ENCODE measurements around the gene ZBTB25.

ZBTB25 gene

DNA sequence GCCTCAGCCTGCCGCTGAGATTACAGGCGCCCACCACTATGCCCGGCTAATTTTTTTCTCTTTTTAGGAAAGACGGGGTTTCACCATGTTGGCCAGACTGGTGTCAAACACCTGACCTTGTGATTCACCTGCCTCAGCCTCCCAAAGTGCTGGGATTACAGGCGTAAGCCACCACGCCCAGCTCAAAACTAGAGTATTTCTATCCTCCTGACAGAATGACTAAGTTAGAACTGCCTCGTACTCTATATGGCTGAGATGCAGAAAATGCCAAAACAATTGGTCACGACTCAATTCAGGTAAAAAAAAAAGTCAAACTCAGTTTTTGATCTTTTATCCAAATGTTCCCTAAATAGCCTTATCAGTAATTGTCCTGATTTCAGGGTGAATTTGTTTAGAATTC lies 27.2 kb downstream of the ZBTB25 start:
- no peak for DNase-seq (ENCODE audit: low spot score)

DNA sequence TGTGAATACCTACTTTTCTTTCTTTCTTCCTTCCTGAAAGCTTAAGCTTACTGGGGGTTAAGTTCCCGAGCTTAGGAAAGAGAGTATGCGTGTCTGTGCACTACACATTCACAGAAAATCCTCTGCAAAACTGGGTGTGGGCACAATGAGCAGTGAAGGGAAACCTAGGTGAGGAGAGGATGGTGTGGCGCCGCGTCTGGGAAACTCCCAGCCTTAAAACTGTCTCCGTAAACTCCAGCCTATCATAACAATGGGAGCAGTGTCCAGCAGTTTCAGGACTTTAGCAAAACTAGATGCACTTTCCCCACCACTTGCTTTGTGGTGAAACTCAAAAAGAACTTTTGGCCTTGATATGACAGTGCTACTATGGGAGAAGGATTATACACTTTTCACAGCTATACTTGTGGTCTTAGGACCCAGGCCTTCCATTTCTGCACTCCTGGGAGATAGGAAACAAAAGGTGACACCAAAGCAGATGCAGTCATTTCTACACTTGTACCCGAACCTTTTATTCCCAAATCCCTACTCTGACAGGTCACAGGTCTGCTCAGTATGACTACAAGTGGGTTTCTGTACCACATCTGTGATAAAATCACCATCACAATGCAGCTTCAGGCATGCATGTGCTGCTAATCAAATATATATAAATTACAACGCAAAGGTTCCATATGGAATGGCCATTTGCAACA lies 27.9 kb downstream of the ZBTB25 start:
- DNase-seq (ENCODE audit: low spot score): no peak

DNA sequence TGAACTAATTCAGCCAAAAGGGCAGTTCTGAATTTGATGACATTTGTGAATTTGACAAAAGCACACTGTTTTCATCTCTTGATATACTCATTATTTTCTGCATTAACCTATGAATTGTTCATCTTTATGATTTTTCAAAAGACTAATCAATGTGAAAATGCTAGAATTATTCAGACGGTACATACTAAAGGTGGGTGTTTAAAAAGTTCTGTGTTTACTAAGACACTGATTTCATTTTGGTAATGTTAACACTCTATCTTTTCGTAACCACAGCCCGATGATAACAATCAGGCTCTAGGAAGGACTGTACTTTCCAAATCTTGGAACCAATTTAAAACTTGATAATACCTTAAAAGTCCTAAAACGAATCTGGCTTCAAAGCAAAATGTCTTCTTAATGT lies 28.9 kb downstream of the ZBTB25 start:
- DNase-seq (ENCODE audit: low spot score): no peak

DNA sequence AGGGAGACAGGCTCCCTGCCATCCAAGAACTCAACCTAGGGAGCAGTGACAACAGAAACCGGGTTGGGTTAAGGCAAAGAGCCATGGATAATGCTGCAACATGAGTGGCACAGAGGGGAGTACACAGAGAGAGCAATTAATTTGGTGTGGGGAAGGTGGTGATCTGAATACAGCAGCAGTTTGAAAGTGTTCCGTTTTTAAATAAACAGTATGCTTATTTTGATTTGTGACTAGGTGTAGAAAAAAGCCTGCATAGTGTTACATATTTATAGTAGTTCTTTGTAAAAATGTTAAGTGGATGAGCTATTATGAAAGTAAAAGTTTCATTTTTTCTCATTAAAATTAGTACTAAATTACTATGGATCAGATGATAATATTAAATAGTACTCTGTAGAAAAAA lies 29.6 kb downstream of the ZBTB25 start:
- DNase-seq (ENCODE audit: low spot score): no peak

DNA sequence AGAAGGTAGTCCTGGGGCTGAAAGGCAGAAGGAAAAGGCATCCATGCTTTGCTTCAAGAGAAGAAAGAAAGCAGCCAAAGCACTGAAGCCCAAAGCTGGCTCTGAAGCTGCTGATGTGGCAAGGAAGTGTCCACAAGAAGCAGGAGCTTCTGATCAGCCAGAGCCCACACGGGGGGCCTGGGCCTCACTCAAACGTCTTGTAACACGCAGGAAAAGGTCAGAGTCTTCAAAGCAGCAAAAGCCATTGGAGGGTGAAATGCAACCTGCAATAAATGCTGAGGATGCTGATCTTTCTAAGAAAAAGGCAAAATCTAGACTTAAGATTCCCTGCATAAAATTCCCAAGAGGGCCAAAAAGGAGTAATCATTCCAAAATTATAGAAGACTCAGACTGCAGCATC lies 35.2 kb downstream of the ZBTB25 start:
- no peak for DNase-seq (ENCODE audit: low spot score)

DNA sequence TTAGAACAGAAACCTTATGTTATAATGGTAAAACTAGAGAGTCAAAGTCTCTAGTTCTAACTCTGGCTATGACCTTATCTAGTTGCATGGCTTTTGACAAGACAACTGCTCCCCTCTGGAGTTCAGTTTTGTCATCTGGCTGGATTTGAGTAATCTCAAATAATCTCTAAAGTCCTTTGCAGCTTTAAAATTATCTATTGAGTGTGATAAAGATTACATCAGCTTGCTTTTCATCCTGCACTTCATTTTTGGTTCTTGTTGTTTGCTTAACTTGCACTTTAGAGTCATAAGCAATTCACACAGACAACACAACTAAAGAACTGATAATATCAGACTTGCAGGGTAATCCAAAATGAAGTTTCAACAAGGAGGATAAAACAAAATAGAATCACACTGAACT lies 36.1 kb downstream of the ZBTB25 start:
- DNase-seq (ENCODE audit: low spot score): no peak

DNA sequence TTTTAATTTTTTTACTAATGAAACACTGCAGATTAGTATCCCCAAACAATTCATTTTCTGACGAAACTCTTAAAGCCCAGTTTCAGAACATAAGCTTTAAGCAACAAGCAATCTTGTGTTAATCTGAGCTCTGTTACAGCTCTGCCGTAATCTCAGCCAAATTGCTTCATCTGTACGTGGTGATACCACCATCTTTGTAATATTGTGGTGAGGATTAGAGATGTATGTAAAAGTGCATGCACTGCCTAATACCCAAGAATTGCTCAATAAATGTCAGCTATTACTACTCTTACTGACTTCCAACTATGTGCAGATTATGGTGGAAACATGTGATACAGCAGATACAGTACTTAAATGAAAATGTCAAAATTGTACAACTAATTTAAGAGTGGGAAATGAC lies 36.5 kb downstream of the ZBTB25 start:
- no peak for DNase-seq (ENCODE audit: low spot score)

DNA sequence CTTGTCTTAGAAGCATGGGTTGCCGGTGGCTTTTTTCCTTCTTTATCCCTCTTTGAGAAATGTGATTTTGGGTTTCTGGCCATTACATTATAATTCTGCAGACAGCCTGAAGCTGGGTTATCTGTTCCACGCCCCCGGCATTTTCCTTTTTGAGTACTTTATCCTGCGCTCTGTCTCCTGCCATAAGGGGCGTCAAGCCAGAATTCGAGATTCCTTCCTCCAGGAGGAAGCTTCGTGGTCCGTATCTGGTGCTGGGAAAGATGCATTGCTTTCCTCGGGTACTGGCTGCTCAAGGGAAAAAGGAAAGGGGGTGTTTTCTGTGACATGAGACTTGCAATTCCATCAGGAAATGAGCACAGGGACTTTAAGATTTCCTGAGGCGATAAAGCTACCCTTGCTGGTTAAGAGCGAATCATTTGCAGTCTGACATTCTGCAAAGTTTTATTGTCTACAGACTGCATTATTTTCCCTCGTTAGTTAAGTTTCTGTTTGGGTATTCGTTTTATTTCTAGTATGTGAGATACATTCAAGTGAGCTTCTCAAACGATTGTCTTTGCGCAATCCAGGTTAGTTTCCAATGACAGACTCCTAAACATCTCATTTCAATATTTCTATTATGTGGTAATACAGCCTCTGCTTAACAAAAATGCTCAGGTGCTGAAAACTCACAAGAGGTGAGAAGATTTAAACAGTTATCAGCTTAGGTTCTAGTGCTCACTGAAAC lies 37.6 kb downstream of the ZBTB25 start:
- no peak for DNase-seq (ENCODE audit: low spot score)

DNA sequence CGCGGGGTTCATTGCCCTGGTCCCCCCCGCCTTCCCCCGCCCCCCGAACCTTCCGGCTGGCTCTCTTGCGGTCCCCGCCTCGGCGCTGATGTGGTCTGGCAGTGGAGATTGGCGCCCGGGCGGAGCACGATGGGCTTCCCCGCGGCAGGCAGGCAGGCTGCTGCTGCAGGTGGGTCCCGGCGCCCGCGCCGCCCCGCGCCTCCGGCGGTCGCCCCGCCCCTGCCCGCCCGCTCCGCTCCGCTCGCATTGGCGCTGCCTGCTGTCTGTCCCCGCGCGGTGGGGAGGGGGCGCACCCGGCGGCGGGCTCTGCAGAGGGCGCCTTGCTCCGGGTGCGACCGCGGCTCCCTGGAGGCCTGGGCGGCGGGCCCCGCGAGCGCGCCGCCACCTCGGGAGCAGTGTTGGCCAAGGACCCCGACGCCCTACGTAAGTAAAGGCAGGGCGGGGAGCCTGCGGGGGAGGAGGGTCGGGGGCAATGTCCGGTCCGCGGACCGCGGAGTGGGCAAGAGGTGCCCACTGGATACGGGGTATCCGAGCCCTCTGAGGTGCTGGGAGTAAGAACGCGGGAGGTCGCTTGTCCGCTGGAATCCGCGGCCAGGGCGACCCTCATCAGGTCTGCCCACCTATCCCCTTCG lies 38.3 kb downstream of the ZBTB25 start, which contains the start of gene AKAP5:
Gene AKAP5, plus strand, starts transcription at position 309 of the 632 bp plus-strand sequence. CDS start 2,896 bp downstream, outside the sequence.
- peak; percentile 53 for DNase-seq (ENCODE audit: low spot score)

DNA sequence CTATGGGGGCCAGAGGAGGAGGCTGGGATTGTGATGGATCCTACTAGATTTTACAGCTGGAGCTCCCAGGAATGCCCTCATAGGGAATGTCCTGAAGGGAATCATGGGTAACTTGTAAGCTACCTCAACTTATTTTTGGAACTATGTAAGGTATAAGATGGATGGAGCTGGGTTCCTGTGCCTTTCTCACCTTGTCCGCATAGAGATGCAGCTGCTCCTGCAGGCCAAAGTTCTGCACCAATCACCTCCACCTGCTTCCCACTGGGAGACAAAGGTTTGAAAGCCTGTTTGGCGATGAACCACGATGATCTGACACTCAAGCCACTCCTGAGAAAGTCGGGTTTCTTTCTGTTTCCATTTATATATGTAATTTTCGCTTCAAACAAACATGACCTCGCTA lies 39.0 kb downstream of the ZBTB25 start:
- no peak for DNase-seq (ENCODE audit: low spot score)

DNA sequence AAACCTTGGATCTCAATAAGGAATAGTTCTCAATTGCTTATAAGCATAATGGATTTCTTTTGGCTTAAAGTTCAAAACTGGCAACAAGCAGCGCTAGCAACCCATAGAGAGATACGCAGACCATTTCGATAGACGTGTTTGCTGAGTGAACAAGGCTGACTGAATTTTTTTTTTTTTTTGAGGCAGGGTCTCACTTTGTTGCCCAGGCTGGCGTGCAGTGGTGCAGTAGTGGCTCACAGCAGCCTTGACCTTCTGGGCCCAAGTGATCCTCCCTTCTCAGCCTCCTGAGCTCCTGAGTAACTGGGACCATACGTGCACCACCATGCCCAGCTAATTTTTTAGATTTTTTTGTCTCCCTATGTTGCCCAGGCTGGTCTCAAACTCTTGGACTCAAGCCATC lies 39.8 kb downstream of the ZBTB25 start:
- no peak for DNase-seq (ENCODE audit: low spot score)

DNA sequence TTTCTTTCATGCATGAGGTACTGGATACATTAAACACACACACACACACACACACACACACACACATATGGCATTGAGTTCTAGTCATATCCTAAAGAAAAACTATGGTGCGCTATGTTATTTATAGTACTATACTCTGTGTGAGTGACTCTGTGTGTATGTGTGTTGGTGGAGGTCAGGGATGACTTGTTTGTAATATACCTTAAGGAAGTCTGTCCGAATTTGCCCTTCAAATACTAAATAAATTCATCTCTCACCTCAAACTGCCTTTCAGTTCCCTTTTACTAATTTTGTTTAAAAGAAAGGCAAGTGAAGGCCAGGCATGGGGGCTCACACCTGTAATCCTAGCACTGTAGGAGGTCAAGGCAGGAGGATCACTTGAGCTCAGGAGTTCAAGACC lies 40.4 kb downstream of the ZBTB25 start:
- DNase-seq (ENCODE audit: low spot score): no peak

DNA sequence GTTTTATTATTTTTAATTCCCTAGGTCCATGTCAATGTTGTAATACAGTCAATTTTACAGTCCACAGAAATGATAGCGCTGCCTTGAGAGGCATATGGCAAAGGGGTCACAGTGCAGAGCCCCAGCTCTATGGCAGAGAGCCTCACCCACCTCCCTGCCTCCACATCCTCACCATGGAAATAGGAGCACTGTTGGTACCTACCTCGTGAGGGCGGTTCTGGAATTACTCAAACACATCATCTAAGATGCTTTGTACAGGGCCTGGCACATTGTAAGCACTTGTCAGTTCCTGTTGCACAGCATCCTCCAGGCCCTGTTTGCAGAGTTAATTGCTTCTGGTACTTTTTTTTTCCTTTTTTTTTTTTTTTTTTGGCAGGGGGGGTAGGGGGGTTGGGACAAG lies 42.4 kb downstream of the ZBTB25 start:
- DNase-seq (ENCODE audit: low spot score): no peak

DNA sequence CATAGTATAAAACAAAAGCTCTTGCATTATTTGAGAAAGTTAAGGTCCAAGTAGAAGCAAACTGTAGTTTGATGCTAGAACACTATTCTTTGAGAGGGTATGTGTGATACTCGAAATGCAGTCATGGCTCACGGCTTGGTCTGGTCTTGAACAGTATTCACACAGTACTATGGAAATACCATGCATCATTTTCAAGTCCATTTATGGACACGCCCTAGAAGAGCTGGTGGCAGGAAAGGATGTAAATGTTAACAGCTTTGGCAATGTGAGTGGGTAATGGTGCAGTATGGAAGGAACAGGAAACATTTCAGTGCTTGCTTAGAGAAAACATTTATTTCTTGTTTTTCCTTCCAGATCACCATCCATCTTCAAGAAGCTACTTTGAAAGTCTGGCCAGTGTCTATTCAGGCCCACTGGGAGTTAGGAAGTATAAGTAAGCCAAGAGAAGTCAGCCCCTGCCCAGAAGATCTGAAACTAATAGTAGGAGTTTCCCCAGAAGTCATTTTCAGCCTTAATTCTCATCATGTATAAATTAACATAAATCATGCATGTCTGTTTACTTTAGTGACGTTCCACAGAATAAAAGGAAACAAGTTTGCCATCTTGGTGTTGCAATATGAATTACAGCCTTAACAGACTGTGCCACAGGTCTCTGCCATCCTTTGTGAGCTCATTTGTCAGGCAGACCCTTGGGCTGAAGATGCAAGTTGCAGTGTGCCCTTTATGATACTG lies 44.1 kb downstream of the ZBTB25 start:
- no peak for DNase-seq (ENCODE audit: low spot score)

DNA sequence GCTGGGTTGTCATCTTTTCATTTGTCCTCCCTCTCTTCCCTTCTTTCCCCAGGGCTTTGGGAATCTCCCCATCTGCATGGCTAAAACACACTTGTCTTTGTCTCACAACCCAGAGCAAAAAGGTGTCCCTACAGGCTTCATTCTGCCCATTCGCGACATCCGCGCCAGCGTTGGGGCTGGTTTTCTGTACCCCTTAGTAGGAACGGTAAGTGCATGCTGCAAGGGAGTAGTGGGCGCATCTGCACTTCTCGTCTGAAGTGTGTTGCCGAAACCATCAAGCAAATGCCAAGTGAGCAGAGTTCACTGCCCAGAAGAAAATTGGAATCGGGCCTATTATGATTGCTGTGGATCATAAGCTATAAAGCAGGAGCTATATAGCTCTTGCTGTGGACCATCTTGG lies 49.0 kb downstream of the ZBTB25 start:
- DNase-seq (ENCODE audit: low spot score): no peak

DNA sequence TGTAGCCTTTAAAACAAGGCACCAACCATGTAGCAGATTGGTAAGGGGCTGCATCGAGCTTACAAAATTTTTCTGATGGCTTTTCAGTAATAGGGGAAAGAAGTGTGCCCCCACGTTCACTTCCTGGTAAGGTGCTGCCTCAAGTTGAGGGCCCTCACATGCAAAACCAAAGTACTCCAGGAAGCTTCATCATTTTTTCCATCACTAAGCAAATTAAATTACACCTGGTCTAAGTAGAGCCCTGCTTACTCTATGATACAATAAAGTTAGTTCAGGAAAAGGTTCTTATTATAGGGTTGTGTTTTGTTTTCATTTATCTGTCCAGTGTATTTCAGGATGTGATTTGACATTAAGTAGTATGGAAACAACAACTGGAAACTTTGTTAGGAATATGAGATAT lies 53.4 kb downstream of the ZBTB25 start:
- no peak for DNase-seq (ENCODE audit: low spot score)

DNA sequence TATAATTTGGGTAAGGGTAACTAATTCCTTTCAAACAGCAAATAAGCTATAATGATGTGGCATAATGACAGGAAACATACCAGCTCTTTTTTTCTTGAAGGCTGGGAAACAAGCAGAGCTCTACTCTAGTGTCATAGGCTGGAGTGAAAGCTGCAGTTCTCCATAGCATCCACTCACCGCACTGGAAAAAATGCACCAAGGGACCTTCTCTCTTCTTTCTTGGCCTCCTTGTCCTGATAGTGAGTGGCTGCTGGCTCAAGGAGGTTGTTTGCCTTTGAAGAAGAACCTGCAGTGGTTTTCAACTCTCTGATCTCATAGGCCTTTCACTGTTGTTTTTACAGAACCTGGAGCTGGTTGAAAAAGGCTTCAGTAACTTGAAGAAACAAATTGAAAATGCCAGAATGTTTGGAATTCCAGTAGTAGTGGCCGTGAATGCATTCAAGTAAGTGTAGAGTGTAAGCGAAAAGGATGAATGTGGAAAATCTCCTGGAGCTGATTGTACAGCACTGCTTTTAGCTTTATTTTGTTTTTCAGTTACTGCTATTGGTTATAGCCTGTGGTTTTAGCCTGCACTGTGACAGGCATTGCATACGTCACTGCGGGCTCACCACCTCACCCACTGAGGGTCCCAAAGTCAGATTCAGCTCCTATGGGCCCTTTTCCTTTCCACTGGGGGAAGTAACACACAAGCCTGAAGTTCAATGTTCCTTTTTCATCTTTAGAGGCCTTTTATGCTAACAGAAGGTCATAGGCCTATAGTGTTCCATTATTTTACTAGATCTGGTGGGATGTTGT lies 55.6 kb downstream of the ZBTB25 start:
- DNase-seq (ENCODE audit: low spot score): no peak

DNA sequence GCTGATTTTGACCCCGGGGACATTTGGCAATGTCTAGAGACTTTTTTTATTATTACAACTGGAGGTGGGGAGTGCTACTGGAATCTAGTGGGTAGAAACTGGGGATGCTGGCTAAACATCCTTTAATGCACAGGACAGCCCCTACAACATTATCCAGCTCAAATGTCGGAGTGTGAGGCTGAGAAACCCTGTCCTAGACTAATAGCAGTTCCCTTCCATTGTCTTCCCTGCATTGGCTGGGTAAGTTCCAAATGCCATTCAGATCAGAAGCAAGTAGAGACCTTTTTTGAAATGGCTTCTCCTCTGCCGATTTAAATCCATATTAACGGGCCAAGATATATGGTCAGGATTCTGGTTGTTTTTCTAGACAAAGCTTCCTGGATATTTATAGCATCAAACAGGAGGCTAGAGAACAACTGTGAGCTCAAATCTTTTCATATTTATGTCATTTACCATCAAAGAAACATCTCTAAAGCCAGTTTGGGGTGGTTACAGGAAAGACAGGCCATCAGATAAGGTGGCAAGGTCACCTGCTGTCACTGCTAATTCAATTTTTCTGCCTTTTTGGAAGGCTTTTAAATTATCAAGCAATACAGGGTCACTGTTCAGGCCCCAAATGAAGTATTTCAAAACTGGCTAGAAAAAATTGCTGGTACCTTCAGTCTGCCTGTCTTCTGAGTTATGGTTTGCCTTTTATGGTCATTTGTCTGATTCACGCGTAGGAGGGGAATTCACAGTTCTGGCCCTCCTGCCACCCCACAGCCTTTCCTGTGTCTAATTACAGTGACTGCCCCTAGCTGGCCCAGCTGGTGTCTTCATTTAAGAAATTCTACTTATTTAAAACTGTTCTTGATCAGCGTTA lies 58.4 kb downstream of the ZBTB25 start:
- DNase-seq (ENCODE audit: low spot score): no peak

DNA sequence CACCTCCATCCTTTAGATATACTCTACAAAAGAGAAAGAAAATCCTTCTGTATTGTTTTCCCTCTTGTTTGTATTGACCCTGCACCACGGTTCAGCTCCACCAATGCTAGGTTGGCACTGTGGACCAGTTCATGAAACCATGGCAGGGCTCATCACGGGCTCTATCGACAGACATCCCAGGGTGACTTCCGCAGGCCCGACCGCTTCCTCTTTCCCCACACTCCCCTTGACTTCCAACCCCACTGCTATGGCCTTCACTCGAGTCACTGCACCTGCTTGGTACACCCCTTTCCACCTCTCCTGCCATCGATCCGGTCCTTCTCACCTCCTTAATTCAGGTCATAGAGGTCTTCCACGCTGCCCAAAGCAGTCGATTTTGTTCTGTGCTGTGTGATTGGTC lies 59.5 kb downstream of the ZBTB25 start:
- no peak for DNase-seq (ENCODE audit: low spot score)

DNA sequence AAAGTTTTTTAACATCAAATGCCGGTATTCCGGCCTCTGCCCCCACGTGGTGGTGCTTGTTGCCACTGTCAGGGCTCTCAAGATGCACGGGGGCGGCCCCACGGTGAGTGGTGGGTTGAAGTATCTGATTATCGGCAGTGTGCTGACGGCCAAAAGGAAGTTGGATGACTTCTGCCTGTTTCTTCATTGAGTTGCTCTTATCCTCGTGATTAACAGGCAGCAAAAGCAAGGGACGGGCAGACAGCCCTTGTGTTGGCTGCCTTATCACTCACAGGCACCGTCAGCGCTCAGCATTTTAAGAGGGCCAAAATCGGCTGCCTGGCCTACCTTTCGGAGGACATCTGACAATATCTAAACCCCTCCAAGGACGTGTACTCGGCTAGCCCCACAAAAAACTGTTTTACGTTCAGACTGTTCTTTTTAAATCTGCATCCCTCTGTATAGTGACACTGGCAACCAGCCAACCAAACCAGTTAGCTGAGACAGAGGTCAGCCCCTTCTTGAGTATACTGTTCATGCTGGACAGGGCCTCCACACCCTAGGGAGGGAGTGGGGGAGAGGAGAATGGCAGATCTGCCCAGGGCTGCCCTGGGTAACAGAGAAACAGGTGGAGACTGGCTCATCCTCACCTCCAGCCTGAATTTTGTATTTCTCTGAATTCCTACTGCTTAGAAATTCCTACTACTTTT lies 61.2 kb downstream of the ZBTB25 start:
- DNase-seq (ENCODE audit: low spot score): no peak
